Fibroblast of lung (primary cell): ENCODE measurements around the gene B9D1. TPM values are rescaled to one million over a fixed set of nuclear protein-coding genes. Genes with fewer than 3 reads are reported as not detected.

Source experiments
- DNase-seq, 2 donors: peaks; one replicate each; pipeline versions ENCODE4 v3.0.0 to v3.0.0-alpha.2; 2010; ENCODE audit warnings: low read depth in 2 of 2
- H2AFZ ChIP-seq: 2 replicates; pipeline ENCODE4 v1.5.1; 2012; ENCODE audit warnings: low read length, control low read depth, inconsistent platforms
- H3K27ac ChIP-seq: 2 replicates; pipeline ENCODE4 v1.5.1; 2011; ENCODE audit warnings: low read length, control low read depth; ENCODE audit not compliant: insufficient read depth
- H3K27me3 ChIP-seq: 2 replicates; pipeline ENCODE4 v1.5.1; 2011; ENCODE audit warnings: mild to moderate bottlenecking, low read length; ENCODE audit not compliant: control insufficient read depth, insufficient read depth
- H3K36me3 ChIP-seq: 2 replicates; pipeline ENCODE4 v1.5.1; 2011; ENCODE audit warnings: low read length; ENCODE audit not compliant: control insufficient read depth, insufficient read depth
- H3K4me1 ChIP-seq: 2 replicates; pipeline ENCODE4 v1.5.1; 2011; ENCODE audit warnings: low read length; ENCODE audit not compliant: control insufficient read depth, insufficient read depth; ENCODE audit errors: extremely low read depth
- H3K4me2 ChIP-seq: 2 replicates; pipeline ENCODE4 v1.5.1; 2011; ENCODE audit warnings: low read length, control low read depth; ENCODE audit not compliant: insufficient read depth; ENCODE audit errors: extremely low read depth
- H3K4me3 ChIP-seq, 4 experiments: fragments of 200-600 bp in 1 of 4; sonication (generic) in 1 of 4; replicated peaks in 1 of 4; 2 replicates each; pipeline ENCODE4 v1.5.1; 2011 to 2016; ENCODE audit warnings: low read length in 4 of 4, low read depth in 3 of 4, mild to moderate bottlenecking in 3 of 4, control low read depth in 2 of 4, inconsistent platforms in 1 of 4, mixed read lengths in 1 of 4; ENCODE audit not compliant: insufficient read depth in 1 of 4; ENCODE audit errors: control extremely low read depth in 1 of 4
- H3K79me2 ChIP-seq: 2 replicates; pipeline ENCODE4 v1.5.1; 2012; ENCODE audit warnings: mild to moderate bottlenecking, low read length, inconsistent platforms; ENCODE audit not compliant: control insufficient read depth, insufficient read depth
- H3K9ac ChIP-seq: 2 replicates; pipeline ENCODE4 v1.5.1; 2011; ENCODE audit warnings: mild to moderate bottlenecking, low read length, control low read depth; ENCODE audit not compliant: insufficient read depth
- H3K9me3 ChIP-seq: 2 replicates; pipeline ENCODE4 v1.5.1; 2012; ENCODE audit warnings: low read depth, low read length; ENCODE audit not compliant: control insufficient read depth, insufficient read depth
- H4K20me1 ChIP-seq: 2 replicates; pipeline ENCODE4 v1.5.1; 2011; ENCODE audit warnings: low read length; ENCODE audit not compliant: control insufficient read depth, insufficient read depth; ENCODE audit errors: extremely low read depth
- EZH2 ChIP-seq: IDR thresholded peaks from 2 replicates; pipeline ENCODE4 v1.5.1; 2012; ENCODE audit warnings: low read length, control low read depth, mild to moderate bottlenecking; ENCODE audit errors: missing control alignments
- polyA plus RNA-seq, 2 donors: library from polyadenylated mRNA; depleted of rRNA in 1 of 2; stranded (reverse) in 1 of 2; unstranded in 1 of 2; fragments of >200 nt; gene quantifications; 2 replicates each; pipeline ENCODE4 v1.2.1, GENCODE V29; 2011 to 2012; ENCODE audit warnings: missing spikeins in 1 of 2
- total RNA-seq: library from RNA; depleted of rRNA; stranded (reverse); fragments of >200 nt; gene quantifications from 2 replicates; pipeline ENCODE4 v1.2.1, GENCODE V29; 2014
- TF ChIP-seq, protein P1 (sequence below), 2 donors: IDR thresholded peaks in 1 of 2; conservative IDR thresholded peaks in 1 of 2; 1 replicate in 1 of 2; 2 replicates in 1 of 2; pipeline ENCODE4 v1.5.1; 2011 to 2012; ENCODE audit warnings: low read length in 2 of 2, control low read depth in 1 of 2, inconsistent platforms in 1 of 2, low read depth in 1 of 2, mild to moderate bottlenecking in 1 of 2

The B9D1 gene
- total and polyA plus RNA-seq, 2 donors (not counting 1 experiment from before 2014, with no cell fraction given): 35.7 to 38.5 TPM

DNA sequence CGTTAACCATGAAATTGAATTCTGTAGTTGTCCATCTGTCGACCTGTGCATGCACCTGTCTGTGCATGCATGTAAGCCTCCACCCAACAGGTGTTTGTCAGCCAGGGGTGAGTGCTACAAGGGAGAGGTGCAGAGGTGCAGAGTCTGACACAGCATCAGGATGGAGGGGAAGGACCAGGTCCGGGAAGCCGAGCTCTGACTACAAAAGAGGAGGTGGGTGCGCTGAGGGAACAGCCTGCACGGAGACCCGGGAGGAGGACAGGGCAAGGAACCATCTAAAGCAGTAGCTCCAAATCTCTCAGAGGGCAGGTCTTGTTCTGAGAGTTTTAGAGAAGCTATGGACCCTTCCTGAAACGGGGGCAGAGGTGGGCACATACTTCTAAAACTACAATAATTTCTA lies 54.1 kb downstream of the B9D1 start:
- Histone ChIP-seq H3K4me3 (no peak overlapping the region), H3K9ac (no peak overlapping the region), H3K36me3 (peaks cover 6% of the 10 kb centered on the region), H3K27me3 (no peaks in the 10 kb centered on the region), H3K4me2 (no peak overlapping the region), H3K27ac (no peak overlapping the region), H3K9me3 (no peaks in the 10 kb centered on the region), H3K4me1 (peaks cover 4% of the 10 kb centered on the region), H3K79me2 (no peaks in the 10 kb centered on the region), H2AFZ (no peak overlapping the region), H4K20me1 (no peaks in the 10 kb centered on the region)
- TF ChIP-seq, protein P1, sequence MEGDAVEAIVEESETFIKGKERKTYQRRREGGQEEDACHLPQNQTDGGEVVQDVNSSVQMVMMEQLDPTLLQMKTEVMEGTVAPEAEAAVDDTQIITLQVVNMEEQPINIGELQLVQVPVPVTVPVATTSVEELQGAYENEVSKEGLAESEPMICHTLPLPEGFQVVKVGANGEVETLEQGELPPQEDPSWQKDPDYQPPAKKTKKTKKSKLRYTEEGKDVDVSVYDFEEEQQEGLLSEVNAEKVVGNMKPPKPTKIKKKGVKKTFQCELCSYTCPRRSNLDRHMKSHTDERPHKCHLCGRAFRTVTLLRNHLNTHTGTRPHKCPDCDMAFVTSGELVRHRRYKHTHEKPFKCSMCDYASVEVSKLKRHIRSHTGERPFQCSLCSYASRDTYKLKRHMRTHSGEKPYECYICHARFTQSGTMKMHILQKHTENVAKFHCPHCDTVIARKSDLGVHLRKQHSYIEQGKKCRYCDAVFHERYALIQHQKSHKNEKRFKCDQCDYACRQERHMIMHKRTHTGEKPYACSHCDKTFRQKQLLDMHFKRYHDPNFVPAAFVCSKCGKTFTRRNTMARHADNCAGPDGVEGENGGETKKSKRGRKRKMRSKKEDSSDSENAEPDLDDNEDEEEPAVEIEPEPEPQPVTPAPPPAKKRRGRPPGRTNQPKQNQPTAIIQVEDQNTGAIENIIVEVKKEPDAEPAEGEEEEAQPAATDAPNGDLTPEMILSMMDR (conservative IDR thresholded peaks at IDR 0.05 in 1 of 2, IDR thresholded peaks at IDR 0.05 in 1 of 2; ENCODE audit: low read depth in 1 of 2, low read length in 2 of 2): no peak
- no peak for TF ChIP-seq EZH2
- no peak for DNase-seq

DNA sequence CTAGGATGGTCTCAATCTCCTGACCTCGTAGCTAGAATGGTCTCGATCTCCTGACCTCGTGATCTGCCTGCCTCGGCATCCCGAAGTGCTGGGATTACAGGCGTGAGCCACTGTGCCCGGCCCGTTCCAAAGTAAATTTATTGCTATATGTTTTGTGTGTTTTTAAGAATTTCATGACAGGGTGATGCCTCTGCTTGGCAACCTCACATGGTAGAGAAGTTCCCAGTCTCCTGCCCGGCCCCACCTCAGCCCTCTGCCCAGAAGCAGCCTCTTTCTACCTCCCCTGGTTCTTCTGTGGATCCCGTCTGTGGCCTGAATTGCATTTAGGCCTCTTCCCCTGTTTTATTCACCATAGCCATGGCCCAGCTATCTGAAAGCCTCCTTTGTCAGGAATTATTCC lies 55.0 kb downstream of the B9D1 start:
- peaks cover 7% of the 10 kb centered on the region for H3K4me1 ChIP-seq
- H3K9ac ChIP-seq: no peak overlapping the region
- no peaks in the 10 kb centered on the region for H3K27me3 ChIP-seq
- no peak overlapping the region for H3K4me2 ChIP-seq
- no peaks in the 10 kb centered on the region for H3K9me3 ChIP-seq
- no peak overlapping the region for H3K4me3 ChIP-seq
- H3K27ac ChIP-seq: no peak overlapping the region
- no peak for DNase-seq
- H2AFZ ChIP-seq: no peak overlapping the region
- no peaks in the 10 kb centered on the region for H3K79me2 ChIP-seq
- TF ChIP-seq, protein P1 (conservative IDR thresholded peaks at IDR 0.05 in 1 of 2, IDR thresholded peaks at IDR 0.05 in 1 of 2; ENCODE audit: low read depth in 1 of 2, low read length in 2 of 2): no peak
- no peak for TF ChIP-seq EZH2
- H4K20me1 ChIP-seq: no peaks in the 10 kb centered on the region
- peaks cover 3% of the 10 kb centered on the region for H3K36me3 ChIP-seq

DNA sequence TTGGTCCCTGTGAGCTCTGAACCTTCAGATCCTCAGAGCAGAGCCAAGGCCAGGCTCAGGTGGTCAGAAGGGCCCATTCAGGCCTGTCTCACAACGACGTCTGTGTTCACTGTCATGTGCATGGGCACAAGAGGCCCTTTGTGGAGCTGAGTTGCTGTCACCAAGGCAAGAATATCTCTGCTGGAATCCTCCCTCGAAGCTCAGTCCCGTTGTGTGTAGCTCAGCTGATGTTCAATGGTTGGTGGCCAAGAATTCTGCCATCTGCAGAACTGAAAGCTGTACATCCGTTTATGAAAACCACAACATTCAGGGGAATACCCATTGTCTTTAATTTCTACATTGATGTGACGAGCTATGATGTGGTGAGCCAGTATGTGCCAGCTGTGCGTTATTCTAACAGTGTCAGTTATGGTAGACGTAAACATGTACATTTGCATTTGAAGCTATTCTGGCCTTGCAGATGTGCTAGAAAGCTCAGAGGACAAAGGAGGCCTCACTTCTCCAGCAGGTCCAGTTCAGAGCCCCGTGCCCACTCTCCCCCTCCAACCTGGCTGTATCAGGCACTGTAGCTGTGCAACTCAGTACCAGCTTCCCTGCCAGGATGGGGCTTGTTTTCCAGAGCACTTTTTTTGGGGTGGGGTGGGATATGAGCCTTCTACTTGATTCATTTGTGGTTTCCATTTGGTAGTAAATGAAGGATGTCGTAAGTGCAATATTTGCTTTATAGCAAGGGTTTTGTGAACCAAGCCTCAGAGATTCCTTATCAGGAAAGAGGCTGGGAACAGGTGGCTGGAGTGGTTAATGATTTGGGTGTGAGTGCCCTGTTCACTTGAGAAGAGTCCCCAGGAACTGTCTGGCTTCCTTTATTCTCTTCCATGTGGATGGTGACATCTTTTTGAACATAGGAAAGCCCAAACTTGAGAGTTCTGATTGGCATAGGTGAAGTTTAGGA lies 56.1 kb downstream of the B9D1 start:
- Histone ChIP-seq H3K36me3 (no peaks in the 10 kb centered on the region), H3K79me2 (no peaks in the 10 kb centered on the region), H2AFZ (no peak overlapping the region), H3K27ac (no peak overlapping the region), H3K27me3 (no peaks in the 10 kb centered on the region), H4K20me1 (no peaks in the 10 kb centered on the region), H3K4me1 (peaks cover 7% of the 10 kb centered on the region), H3K4me2 (no peak overlapping the region), H3K9me3 (no peaks in the 10 kb centered on the region), H3K4me3 (no peak overlapping the region), H3K9ac (no peak overlapping the region)
- TF ChIP-seq, protein P1 (conservative IDR thresholded peaks at IDR 0.05 in 1 of 2, IDR thresholded peaks at IDR 0.05 in 1 of 2; ENCODE audit: low read depth in 1 of 2, low read length in 2 of 2): no peak
- TF ChIP-seq EZH2: no peak
- DNase-seq: no peak
